HepG2 (cell line): Measurements from ENCODE around the gene PSMD5.

ENCODE experiments used
- CTCF ChIP-seq: sonication (generic); formaldehyde crosslinking; IDR thresholded peaks from 2 replicates; pipeline ENCODE4 v1.5.0; 2020; ENCODE audit warnings: mild to moderate bottlenecking, missing genetic modification reagents, moderate library complexity
- ELF3 ChIP-seq: IDR thresholded peaks from 2 replicates; pipeline ENCODE4 v1.6.1; 2016; ENCODE audit warnings: missing genetic modification reagents, missing compliant biosample characterization
- POLR2AphosphoS2 ChIP-seq: IDR thresholded peaks from 2 replicates; pipeline ENCODE4 v1.6.1; 2011; ENCODE audit warnings: low read depth, low read length, improper control_type of control experiment
- RELA ChIP-seq: sonication (generic); formaldehyde crosslinking; IDR thresholded peaks from 2 replicates; pipeline ENCODE4 v1.4.0; 2020; ENCODE audit warnings: missing genetic modification reagents
- TBP ChIP-seq: sonication (generic); formaldehyde crosslinking; IDR thresholded peaks from 2 replicates; pipeline ENCODE4 v1.5.0; 2020; ENCODE audit warnings: missing genetic modification reagents
- ZFP36 ChIP-seq: fragments of 150-350 bp; IDR thresholded peaks from 2 replicates; pipeline ENCODE4 v1.6.1; 2018; ENCODE audit warnings: borderline replicate concordance, low read length, low read depth; ENCODE audit not compliant: partially characterized antibody
- ZNF512 ChIP-seq: sonication (generic); formaldehyde crosslinking; IDR thresholded peaks from 2 replicates; pipeline ENCODE4 v1.4.0; 2020; ENCODE audit warnings: mild to moderate bottlenecking, missing genetic modification reagents

- TF ChIP-seq ELF3 (CRISPR knock-in tag) (no peak), TBP (CRISPR knock-in tag) (no peak), POLR2AphosphoS2 (no peak), ZNF512 (CRISPR knock-in tag) (no peak), CTCF (CRISPR knock-in tag) (no peak), RELA (CRISPR knock-in tag) (no peak), ZFP36 (no peak)
These were observed 3.6 kb downstream of the PSMD5 start for GRCh38 chr9:120839146-120839545.
